Embryonic facial prominence (tissue), 1 donor: ENCODE data around the gene GRIN2A.

ENCODE experiments used
- DNase-seq: peaks from one replicate; pipeline ENCODE4 v3.0.0-alpha.2; 2016; ENCODE audit errors: extremely low spot score

The GRIN2A gene

DNA sequence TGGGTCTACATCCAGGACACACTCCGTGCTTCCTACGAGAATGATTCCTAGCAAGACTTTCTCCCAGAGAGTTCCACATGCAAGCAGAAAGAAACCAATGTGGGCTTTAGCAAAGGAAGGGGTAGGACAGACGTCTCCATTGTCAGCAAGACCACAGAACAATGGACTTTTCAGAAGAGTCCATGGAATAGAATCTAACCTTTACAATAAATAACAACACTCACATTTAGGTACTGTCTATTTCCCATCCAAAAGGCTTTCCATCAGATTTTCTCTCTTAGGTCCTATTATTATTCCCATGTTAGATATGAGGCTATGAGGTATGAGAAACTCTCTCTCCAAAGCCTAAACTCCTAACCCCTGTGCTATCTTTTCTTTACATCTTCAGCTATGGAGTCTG, 360.9 kb downstream of the GRIN2A start:
- DNase-seq = no peak

DNA sequence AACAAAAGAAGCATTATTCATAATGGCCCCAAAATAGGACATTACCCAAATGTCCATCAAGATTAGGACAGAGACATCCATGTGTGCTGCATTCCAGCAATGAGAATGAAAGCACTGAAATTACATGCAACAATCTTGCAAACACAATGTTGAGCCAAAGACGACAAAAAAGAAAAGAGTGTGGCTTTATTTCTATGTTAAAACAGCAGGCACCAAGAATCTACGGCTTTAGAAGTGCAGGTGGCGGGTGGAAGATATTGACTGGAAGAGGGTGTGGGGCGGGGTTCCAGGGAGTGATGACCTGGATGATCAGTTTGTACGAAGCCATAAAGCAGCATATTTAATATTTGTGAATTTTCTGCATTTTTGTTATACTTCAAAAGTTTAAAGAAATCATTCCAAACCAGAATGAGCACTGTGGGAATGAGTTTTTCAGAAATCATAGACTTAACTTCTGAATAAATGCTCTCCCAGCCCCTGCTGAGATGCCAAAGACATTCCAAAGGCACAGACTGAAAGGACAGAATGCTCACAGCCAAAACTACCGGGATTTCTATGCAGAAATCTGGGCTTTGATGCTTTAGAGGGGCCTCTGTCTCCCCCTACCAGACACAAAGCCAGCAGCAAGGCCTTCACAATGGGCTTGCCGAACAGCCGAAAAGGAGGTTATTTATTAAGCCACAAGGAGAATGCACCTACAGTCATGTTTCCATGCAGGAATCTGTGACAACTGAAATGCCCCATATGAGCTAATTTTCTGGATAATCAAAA, 361.6 kb downstream of the GRIN2A start:
- DNase-seq = no peak

DNA sequence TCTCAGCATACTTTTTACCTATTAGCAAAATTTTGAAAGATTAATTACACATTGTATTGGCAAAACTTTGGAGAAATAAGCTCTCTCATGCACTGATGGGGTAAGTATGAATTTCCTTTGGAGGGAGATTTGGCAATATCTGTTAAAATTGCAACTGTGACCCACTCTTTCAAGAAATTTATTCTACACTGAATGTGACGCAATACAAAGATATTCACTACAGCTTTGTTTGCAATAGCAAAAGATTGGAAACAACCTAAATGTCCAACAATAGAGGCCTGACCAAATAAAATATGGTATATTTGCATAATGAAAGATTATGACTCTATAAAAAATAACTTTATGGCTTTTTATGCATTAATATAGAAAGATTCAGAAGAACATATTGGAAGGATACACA, 363.5 kb downstream of the GRIN2A start:
- no peak for DNase-seq

- no peak for DNase-seq
These were observed 364.6 kb downstream of the GRIN2A start for GRCh38 chr16:9817586-9817985.

DNA sequence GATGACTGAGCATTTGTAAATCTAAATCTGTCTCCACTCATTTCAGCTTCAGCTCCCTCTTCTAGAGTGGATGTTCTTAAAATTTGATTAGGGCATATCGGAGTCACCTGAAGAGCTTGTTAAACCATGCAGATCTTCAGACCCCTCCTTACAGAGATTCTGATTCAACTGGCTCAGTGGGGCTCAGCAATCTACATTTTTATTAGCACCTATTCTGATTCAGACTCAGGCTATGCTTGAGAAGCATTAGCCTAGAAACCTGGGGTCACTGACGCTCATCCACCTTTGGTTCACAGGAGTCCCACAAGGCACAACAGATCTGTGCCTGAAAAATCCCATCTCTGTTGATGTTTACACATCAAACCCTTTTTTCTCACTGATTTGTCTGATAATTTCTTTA, 365.6 kb downstream of the GRIN2A start:
- DNase-seq = no peak

DNA sequence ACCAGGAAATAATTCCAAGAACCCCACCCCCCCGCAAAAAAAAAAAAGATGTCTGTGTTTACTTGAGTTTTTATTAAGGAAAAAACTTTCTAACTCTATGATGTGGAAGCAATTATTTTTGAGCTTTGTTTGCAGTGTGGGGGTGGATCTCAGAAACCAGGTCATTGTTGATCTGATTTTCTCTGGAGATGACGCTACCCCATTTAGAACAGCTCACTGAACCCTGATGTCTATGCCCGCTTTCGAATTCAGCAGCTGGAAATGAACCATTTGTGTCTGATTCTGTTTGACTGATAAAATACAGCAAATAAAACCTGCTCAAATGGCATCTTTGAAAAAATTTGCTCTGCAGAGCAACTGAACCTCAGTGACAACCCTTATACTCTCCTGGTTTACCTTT, 368.6 kb downstream of the GRIN2A start:
- no peak for DNase-seq

GRCh38 chr16:9808210-9808609, 374.0 kb downstream of the GRIN2A start:
- no peak for DNase-seq

DNA sequence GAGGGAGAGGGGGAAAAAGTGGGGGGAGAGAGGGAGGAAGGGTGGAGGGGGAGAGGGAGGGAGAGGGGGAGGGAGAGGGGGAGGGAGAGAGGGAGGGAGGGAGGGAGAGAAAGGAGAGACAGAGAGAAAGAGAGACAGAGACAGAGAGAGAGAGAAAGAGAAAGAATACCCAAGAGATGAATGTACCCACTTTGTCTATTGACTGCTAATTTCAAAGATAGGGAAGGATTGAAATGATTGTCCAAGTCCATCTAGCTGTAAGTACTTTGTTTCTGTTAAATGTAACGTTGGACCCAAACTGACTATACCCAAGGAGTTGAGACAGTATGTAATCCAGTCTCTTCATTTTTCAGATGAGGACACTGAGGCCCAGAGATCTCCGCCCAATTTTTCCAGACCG, 374.9 kb downstream of the GRIN2A start:
- DNase-seq = no peak

DNA sequence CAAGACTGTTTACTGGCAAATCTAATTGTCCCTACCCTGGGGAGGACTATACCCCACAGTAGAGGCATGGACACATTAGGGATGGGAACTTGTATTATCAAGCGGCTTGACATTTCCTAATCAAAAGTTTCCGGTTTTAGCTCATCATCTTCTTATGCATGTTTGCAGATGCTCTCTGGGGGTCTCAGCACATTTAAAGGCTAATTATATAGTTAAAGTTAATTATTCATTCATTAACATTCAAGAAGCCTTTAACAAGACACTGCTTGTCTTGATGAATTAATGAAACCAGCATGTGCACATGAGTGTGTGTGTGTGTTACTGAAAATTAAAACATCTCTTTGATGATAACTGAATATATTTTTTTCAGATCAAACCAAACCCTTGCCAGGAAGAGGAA, 377.1 kb downstream of the GRIN2A start:
- no peak for DNase-seq

GRCh38 chr16:9802160-9802559, 380.1 kb downstream of the GRIN2A start:
- no peak for DNase-seq

DNA sequence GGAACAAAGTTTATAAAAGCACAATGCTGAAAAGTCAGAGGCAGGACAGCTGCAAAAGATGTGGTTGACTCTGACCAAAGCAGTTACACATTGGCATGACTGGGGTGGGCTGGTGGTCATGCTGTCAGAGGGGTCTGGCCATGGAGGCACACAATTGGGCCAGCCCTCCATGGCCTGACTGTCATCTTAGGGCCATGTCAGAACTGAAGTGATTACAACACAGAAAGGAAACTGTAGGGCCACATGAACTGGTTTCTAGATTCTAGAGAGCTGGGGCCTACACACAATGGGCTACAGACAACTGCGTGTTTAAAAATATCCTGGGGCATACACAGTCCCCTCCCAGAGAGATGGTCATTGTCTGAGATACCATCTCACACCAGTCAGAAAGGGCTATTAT, 380.6 kb downstream of the GRIN2A start:
- no peak for DNase-seq

DNA sequence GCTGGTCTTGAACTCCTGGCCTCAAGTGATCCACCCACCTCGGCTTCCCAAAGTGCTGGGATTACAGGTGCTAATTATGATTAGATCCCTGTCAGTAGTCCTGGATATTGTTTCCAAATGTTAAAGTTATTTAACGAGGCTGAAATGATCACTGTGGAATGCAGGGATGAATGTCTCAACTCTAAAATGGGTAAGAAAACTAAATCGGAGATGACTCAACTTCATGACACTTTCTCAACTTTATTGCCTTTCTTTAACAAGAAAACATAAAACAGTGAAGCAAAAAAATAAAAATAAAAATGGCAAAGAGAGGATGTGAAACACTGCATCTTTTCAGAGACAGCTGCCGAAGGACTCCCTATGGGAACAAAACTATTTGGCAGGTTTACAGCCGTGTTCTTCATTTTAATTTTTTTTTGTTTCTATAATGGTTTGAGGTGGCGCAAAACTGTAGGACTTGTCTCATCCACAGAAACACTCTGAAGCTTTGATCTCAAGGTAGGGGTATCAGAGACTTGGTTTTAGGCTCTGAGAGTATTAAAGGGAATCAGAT, 382.0 kb downstream of the GRIN2A start:
- DNase-seq = no peak

DNA sequence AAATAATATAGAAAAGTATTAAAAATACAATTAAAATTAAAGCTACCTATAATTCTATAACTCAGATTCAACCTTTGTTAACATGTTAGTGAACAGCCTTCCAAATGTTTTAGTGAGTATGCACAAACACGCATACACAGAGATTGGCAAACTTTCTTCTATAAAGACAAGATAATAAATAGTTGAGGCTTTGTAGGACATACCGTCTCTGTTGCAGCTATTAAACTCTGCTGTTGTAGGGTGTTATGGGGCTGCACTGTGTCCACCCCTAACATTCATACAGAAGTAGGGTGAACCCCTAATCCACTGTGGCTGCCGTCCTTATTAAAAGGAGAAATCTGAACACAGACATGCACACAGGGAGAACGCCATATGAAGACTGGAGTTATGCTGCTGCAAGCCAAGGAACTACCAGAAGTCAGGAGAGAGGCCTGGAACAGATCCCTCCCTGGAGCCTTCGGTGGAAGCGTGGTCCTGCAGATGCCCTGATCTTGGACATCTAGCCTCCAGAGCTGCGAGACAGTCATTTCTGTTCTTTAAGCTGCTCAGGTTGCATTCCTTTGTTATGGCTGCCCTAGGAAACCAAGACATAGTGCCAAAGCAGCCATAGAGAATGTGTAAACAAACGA, 383.2 kb downstream of the GRIN2A start:
- no peak for DNase-seq

DNA sequence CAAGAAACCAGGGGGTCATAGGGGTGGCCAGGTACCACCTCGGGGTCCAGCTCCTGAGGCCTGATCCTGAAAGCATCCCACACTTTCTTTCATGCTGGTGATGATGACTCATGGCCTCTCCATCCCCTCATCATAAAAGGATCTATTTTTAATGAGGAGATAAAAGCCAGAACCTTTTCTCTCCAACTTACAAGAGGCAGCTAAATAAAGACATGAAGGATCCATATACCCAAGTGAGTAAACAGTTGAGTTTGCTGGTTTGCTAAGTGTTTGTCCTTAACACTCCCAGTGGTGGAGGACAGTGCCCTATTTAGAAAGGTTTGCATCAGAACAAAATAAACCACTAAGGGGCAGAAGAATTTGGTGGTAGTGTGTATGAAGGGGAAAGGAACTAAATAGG, 383.8 kb downstream of the GRIN2A start:
- DNase-seq = no peak

DNA sequence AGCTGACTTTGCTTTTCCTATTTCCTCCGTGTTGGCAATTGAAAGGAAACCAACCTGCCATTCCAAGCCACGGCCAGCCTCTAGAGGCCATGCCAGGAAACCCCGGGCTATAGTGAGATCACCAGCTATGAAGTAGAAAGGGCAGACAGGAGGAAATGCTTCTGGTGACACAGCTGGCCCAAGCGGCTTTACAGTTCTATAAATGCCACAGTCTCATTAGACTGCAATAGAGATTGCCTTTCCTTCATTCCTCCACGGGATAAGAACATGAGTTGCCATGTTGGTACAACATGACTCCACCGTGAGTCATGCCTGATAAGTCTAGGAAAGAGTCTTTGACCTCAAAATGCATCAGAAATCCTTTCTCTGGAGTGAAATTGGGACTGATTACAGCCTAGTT, 384.9 kb downstream of the GRIN2A start:
- DNase-seq = no peak

GRCh38 chr16:9793623-9794022, 388.6 kb downstream of the GRIN2A start:
- DNase-seq = no peak

DNA sequence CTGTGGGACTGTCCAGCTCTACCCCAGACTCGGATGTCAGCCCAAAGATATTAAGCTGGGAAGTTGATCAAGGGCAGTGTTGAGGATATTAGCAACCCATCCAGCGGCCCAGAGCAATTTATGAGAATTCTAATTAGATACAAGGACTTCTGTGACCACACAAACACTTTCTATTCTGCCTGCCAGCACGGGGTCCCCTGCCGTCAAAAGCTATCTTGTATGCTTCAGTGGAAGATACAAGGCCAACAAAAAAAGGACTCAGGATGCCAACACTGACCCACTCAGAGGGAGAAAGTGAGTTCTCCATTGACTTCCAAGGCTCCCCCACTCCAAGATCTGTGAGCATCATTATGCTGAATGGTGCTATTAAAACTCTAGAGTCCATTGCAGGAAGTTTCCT, 390.7 kb downstream of the GRIN2A start:
- DNase-seq = no peak

- DNase-seq = no peak
These were observed 392.0 kb downstream of the GRIN2A start for GRCh38 chr16:9790199-9790598.

DNA sequence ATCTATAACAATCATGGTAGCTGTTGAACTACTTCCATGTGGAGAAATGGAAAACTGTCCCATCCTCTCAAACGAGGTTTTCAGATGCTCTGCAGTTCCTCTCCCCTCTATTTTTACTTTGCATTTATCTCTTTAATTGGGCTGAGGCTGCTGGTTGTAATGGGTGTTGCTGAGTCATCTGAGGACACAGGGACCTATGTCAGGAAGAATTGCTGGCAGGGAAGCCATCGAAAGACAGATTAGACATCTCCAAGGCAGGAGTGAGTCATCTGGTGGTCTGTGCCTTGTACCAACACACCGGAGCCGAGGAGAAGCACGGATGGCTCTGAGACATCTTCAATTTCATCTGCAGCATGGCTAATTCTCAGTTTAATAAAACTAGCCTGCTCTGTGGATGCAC, 394.5 kb downstream of the GRIN2A start:
- DNase-seq = no peak

DNA sequence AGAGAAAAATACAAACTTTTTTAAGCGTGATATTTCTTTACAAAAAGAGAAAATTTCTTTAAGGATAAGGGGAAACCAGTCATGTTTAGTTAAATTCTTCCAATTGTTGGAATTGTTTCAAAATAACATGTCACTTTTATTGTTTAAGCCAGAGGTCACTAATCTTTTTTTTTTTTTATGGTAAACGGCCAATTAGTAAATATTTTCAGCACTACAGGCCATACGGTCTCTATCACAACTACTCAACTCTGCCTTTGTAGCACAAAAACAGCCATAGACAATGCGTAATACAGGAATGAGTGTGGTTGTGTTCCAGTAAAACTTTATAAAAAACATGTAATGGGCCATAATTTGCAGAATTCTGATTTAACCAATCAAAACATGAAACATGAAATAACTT, 401.4 kb downstream of the GRIN2A start:
- no peak for DNase-seq

GRCh38 chr16:9778849-9779248, 403.4 kb downstream of the GRIN2A start:
- DNase-seq = no peak

DNA sequence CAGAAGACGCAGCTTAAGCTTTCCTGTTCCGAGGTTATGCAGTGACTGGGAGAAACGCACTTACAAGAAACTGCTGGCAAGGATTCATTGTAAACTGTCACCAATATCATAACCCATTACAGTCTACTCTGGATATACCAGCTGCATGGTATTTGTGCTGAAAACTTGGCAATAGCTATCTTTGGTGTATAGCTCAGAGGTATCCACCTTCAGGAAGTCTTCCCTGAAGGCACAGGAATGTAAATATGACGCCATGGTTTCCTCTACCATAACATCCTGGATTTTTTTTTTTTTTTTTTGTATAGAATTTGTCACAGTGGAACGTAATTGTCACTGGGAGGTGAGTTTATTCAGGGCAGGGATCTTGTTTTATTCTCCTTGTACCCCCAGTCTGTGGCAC, 406.2 kb downstream of the GRIN2A start:
- DNase-seq = no peak

DNA sequence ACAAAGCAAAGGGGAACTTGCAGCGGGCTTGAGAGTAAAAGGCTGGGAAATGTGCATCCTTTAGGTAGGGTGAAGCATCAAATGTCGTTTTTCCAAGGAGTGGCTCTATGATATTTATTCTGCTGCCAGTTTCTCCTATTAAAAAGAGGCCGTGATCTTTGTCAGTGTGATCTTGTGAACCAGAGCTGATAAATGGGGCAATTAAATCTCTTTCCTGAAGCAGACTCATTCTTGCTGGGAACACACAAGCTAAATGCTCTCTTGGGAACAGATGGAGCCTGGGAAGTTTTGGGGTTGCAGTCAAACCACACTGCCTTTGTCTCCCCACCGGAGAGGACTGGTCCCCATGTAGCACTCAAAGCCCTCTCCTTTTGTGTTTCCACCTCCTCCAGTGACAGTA, 408.9 kb downstream of the GRIN2A start:
- no peak for DNase-seq
